C4-2B (cell line): ENCODE measurements around the gene IER3.

ENCODE experiments used
- ZFX ChIP-seq: fragments of 450-650 bp; IDR thresholded peaks from 2 replicates; pipeline ENCODE4 v1.6.1; 2017
- TF ChIP-seq, protein P1 (sequence below): fragments of 450-650 bp; conservative IDR thresholded peaks from 2 replicates; pipeline ENCODE4 v1.5.1; 2017; ENCODE audit warnings: mild to moderate bottlenecking

DNA sequence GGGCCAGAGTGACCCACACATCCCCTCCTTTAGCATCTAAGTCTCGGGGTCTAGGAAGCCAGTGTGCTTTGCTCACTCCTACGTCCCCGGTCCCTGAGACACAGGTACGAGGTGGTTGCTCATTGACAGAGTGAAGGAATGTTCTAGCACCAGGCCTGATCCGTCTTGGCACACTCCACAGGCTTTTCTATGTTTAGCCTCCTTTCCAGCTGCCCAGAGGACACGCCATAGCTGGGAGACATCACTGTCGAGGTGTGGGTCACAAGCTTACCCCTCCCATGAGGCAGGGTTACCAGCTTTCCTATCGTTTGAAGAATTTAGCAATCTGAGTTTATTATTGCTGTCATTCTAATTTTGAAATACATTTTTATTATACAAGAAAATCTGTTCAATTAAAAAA is 30.4 kb upstream of the IER3 start:
- TF ChIP-seq, protein P1, sequence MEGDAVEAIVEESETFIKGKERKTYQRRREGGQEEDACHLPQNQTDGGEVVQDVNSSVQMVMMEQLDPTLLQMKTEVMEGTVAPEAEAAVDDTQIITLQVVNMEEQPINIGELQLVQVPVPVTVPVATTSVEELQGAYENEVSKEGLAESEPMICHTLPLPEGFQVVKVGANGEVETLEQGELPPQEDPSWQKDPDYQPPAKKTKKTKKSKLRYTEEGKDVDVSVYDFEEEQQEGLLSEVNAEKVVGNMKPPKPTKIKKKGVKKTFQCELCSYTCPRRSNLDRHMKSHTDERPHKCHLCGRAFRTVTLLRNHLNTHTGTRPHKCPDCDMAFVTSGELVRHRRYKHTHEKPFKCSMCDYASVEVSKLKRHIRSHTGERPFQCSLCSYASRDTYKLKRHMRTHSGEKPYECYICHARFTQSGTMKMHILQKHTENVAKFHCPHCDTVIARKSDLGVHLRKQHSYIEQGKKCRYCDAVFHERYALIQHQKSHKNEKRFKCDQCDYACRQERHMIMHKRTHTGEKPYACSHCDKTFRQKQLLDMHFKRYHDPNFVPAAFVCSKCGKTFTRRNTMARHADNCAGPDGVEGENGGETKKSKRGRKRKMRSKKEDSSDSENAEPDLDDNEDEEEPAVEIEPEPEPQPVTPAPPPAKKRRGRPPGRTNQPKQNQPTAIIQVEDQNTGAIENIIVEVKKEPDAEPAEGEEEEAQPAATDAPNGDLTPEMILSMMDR = no peak
- no peak for TF ChIP-seq ZFX
